HepG2 (cell line): ENCODE data around the gene DDRGK1. TPM values are rescaled to one million over a fixed set of nuclear protein-coding genes. Genes with fewer than 3 reads are reported as not detected.

ENCODE experiments used
- CEBPB ChIP-seq: IDR thresholded peaks from 2 replicates; pipeline ENCODE4 v1.6.1; 2011; ENCODE audit warnings: low read depth, low read length, improper control_type of control experiment, borderline replicate concordance
- DNMT3B ChIP-seq: conservative IDR thresholded peaks from 2 replicates; pipeline ENCODE4 v1.6.1; 2016; ENCODE audit warnings: missing biosample characterization, control low read depth
- GPBP1L1 ChIP-seq: sonication (generic); formaldehyde crosslinking; IDR thresholded peaks from 2 replicates; pipeline ENCODE4 v1.5.0; 2020; ENCODE audit warnings: mild to moderate bottlenecking, missing genetic modification reagents
- HOXD1 ChIP-seq: sonication (generic); formaldehyde crosslinking; IDR thresholded peaks from 2 replicates; pipeline ENCODE4 v1.5.0; 2020; ENCODE audit warnings: missing genetic modification reagents
- KDM3A ChIP-seq: IDR thresholded peaks from 2 replicates; pipeline ENCODE4 v1.6.1; 2018; ENCODE audit warnings: low read depth, missing compliant biosample characterization
- KLF15 ChIP-seq: sonication (generic); formaldehyde crosslinking; IDR thresholded peaks from 2 replicates; pipeline ENCODE4 v1.8.1; 2023; ENCODE audit warnings: borderline replicate concordance, mild to moderate bottlenecking, inconsistent platforms, missing genetic modification reagents, mixed read lengths
- NFAT5 ChIP-seq: sonication (generic); formaldehyde crosslinking; IDR thresholded peaks from 2 replicates; pipeline ENCODE4 v1.4.0; 2020; ENCODE audit warnings: missing genetic modification reagents
- RFX5 ChIP-seq: IDR thresholded peaks from 2 replicates; pipeline ENCODE4 v1.6.1; 2011; ENCODE audit warnings: low read depth, low read length, improper control_type of control experiment
- SKIL ChIP-seq: sonication (generic); formaldehyde crosslinking; IDR thresholded peaks from 2 replicates; pipeline ENCODE4 v1.8.0; 2022; ENCODE audit warnings: missing genetic modification reagents, mild to moderate bottlenecking, moderate library complexity, borderline replicate concordance
- ZBTB26 ChIP-seq: IDR thresholded peaks from 2 replicates; pipeline ENCODE4 v1.6.1; 2016; ENCODE audit warnings: missing compliant biosample characterization, missing genetic modification reagents, borderline replicate concordance
- ZBTB4 ChIP-seq: sonication (generic); formaldehyde crosslinking; IDR thresholded peaks from 2 replicates; pipeline ENCODE4 v1.4.0; 2020; ENCODE audit warnings: missing genetic modification reagents, mild to moderate bottlenecking, borderline replicate concordance
- ZMYM2 ChIP-seq: sonication (generic); formaldehyde crosslinking; IDR thresholded peaks from 2 replicates; pipeline ENCODE4 v1.8.0; 2022; ENCODE audit warnings: mild to moderate bottlenecking, missing genetic modification reagents
- ZNF317 ChIP-seq: sonication (generic); formaldehyde crosslinking; IDR thresholded peaks from 2 replicates; pipeline ENCODE4 v1.5.0; 2020; ENCODE audit warnings: mild to moderate bottlenecking, missing genetic modification reagents
- ZNF329 ChIP-seq: sonication (generic); formaldehyde crosslinking; IDR thresholded peaks from 2 replicates; pipeline ENCODE4 v1.9.0; 2021; ENCODE audit warnings: low read depth, mild to moderate bottlenecking, missing genetic modification reagents
- ZNF333 ChIP-seq: sonication (generic); formaldehyde crosslinking; IDR thresholded peaks from 2 replicates; pipeline ENCODE4 v1.4.0; 2020; ENCODE audit warnings: mild to moderate bottlenecking, missing genetic modification reagents, borderline replicate concordance
- polyA plus RNA-seq, 8 experiments: library from polyadenylated mRNA; depleted of rRNA in 3 of 8; stranded (reverse) in 7 of 8; unstranded in 1 of 8; fragments of >200 nt; fragmentation: Illumina TruSeq in 4 of 8; extraction: Trizol in 4 of 8; gene quantifications; 2 replicates each; pipeline versions ENCODE4 v1.2.1 to v1.2.3, GENCODE V29; 2011 to 2016; ENCODE audit warnings: low read depth in 4 of 8, missing spikeins in 1 of 8, mixed read lengths in 1 of 8; ENCODE audit not compliant: insufficient read depth in 1 of 8
- total RNA-seq, 5 experiments: library from RNA; depleted of rRNA; stranded (reverse); fragments of >200 nt; fragmentation: Illumina TruSeq; extraction: Trizol; gene quantifications; 2 replicates each; pipeline ENCODE4 v1.2.3, GENCODE V29; 2016; ENCODE audit warnings: low read depth in 1 of 5

Gene DDRGK1
- total and polyA plus RNA-seq, 2 of the 13 experiments (the other 11 are each of a cell fraction or from before 2014, with no cell fraction given) = 96.7 to 149 TPM

- no peak for TF ChIP-seq NFAT5
- no peak for TF ChIP-seq ZNF329 (CRISPR knock-in tag)
- TF ChIP-seq KDM3A (CRISPR knock-in tag) = peak; percentile 88; the same call in 1 of the 2 replicates
- TF ChIP-seq ZNF317 (CRISPR knock-in tag) = no peak
- no peak; the same call in 1 of the 2 replicates for TF ChIP-seq ZNF333 (CRISPR knock-in tag)
- no peak for TF ChIP-seq KLF15
- TF ChIP-seq ZMYM2 (CRISPR knock-in tag) = peak; percentile 93
- no peak for TF ChIP-seq RFX5
- TF ChIP-seq GPBP1L1 = no peak
- TF ChIP-seq HOXD1 (CRISPR knock-in tag) = no peak
- 0 out of 2 replicates have a peak, but pooled peaks have one; percentile 32 for TF ChIP-seq ZBTB26
- no peak for TF ChIP-seq DNMT3B (CRISPR knock-in tag)
- peak; percentile 96 for TF ChIP-seq SKIL (CRISPR knock-in tag)
- TF ChIP-seq CEBPB = peak; percentile 19; the same call in 1 of the 2 replicates
- TF ChIP-seq ZBTB4 (CRISPR knock-in tag) = no peak
Measured at GRCh38 chr20:3231889-3232588, 27.6 kb upstream of the DDRGK1 start (continued).
